GM18526 (cell line): ENCODE results near the gene PIK3IP1.

Source experiments
- POLR2A ChIP-seq: IDR thresholded peaks from 3 replicates; pipeline ENCODE4 v1.6.1; 2011; ENCODE audit not compliant: insufficient read length; ENCODE audit errors: extremely low read depth

PIK3IP1 gene

DNA sequence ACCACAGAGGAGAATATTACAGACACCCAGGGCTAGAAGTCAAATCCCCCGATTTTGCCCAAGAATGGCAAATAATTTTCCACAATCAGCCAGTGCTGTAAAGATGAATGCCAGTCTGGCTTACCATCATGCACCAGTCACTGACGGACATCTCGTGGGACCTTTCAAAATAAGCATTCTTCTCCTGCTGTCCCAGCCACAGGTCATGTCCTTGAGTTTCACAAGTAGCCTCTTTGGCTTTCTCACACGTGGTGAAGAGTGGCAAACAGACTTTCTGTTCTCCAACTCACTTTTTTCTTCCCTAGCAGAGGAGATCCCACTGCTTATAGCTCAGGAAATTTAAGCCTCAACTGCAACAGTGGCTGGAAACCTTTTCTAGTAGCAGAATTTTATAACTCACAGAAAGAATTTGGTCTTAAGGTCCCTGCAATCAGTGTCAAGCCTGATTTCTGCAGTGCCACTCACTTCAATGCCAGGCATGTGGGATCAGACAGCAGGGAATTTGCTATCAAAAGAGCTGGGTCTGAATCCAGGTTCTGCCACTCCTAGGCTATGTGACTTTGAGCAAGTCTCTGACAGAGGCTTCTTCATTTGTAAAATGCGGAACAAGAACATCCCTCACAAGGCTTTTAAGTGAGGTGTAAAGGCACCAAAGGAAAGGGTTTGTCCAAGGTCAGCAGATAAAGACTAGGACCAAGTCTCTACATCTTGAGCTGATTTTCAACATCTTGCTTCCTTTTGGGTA lies 3.6 kb downstream of the PIK3IP1 start:
- TF ChIP-seq POLR2A: no peak

DNA sequence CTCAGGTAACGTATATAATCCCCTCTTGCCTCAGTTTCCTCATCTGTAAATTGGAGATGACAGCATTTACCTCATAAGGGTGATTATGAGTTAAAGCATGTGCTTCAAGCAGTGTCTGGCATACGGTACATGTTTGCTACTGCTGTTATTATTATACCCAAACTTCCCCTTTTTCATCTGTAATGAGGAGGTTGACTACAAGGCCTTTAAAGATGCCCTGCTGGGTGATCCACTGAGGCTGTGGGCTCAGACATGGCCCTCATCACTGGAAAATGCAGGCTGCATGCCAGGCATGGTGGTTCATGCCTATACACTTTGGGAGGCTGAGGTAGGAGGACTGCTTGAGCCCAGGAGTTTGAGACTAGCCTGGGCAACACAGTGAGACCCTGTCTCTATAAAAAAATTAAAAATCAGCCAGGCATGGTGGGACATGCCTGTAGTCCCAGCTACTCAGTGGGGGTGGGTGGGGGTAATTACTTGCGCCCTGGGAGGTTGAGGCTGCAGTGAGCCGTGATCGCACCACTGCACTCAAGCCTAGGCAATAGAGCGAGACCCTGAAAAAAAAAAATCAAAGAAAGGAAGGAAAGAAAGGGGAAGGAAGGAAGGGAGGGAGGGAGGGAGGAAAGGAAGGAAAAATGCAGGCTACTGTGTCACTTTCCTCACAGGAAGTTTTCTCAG lies 4.3 kb downstream of the PIK3IP1 start:
- no peak for TF ChIP-seq POLR2A

DNA sequence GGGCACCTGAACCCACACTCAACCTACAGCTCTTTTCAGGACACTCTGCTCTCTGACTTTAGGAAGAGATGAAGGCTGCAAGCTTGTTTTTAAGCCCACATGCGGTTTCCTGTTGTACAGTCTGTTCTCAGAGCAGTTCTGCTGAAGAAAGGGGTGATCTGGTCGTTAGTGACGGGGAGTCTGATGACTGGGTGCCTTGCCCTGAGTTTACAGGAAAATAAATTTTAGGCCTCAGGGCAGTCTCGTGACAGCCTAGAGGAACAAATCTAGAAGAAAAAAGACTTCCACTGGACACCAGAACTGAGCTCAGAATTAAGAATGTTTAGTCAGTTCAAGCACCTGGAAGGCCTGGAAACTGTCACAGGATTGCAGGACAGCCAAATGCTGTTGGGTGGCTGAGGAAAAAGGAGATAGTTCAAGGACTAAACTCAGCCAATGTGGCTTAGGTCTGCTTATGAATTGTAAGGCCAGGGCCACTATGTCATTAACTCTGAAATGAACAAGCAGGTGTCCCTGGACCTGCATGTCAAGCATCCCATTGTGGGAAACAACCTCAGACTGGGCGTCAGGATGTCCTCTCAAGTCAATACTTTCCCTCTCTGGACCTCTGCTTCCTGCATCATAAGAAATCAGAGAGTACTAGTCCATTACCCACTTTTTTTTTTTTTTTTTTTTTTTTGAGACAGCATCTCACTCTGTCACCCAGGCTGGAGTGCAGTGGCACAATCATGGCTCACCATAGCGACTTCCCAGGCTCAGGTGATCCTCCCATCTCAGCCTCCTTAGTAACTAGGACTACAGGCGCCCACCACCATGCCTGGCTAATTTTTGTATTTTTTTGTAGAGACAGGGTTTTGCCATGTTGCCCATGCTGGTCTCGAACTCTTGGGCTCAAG lies 5.7 kb downstream of the PIK3IP1 start:
- no peak for TF ChIP-seq POLR2A

DNA sequence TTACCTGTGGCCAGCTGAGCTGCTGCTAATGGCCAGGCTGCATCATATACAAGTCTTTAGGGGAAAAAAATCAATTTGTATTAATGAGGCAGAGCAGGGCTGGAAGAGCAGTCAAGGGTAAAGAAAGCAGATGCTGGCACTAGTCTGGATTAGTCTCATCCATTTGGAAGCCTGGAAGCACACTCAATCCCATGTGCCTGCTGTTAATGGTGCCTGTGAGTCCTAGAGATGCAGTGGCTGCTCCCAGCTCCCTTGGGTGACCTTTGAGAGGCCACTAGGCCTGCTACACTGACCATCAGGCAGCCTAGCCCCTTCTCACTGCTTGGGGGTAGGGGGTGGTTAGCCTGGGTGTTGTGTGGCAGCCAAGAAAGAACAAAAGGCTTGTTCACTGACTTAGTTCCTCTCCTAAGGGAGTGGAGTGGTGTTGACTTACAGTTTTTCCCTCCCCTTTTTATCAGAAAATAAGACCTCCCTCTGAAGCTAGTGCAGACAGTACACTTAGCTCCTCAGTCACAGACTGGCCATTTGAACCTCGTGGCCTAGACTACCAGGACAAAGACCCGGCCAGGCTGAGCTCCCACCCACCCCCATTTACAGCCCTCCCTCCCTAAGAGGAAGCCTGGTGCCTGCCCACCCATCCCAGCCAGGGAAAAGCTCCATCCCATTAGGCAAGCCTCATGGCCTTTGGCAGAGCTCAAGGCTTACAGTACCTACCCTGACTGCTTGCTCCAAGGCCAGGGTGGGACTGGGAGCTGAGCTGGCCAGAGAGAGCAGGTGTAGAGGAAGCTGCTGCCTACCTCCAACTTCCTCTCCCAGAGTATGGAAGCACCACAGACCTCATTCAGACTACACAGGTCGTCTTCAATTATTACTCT lies 7.8 kb downstream of the PIK3IP1 start:
- TF ChIP-seq POLR2A: no peak

DNA sequence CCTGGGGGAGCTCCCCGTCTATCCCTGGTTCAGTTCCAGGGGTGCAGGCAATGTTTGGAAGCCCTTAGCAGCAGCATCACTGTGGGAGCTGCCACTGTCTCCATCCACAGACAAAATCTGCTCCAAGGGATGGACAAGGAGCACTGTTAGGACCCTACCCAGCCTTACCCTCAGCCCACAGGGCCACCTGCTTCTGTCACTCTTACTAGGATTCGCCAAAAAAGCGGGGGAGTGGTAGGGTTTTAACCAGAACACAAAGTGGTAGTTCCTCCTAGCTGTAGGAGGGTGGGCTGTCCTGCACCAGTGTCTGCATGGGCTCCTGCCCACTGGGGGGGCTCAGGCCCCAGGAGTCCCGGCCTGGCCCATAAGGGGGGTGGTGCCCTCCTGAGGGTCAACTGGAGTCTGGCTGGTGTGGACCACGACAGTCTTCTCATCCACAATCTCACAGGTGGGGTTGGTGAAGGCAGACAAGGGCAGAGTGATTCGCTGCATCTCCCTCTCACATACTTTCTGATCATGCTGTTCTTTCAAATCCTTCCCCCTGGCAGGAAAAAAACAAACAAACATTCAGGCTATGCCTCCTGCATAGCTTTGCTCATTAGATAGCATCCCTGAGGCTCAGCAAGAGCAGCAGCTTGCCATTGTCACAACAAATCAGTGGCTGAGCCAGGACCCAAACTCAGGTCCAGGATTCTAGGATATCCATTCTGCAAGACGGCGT lies 9.4 kb downstream of the PIK3IP1 start:
- TF ChIP-seq POLR2A: no peak

DNA sequence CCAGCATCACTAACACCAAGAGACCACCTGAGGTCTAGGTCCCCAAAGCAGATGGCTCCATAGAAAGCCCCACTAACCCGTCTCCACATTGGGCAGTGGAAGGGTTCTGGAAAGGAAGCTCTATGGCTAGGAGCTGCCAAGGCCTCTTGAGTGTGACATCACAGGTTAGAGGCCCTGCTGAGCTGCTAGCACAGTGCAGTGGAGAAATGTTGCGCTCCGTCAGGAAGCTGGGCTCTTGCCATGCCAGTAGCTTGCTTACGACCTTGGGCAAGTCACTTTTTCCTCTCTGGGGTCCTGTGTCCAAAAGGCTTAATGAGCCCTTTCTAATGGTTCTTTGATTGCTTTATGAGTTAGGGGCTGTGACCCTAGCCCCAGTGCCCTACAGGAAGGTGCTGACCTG lies 10.6 kb downstream of the PIK3IP1 start:
- no peak for TF ChIP-seq POLR2A

DNA sequence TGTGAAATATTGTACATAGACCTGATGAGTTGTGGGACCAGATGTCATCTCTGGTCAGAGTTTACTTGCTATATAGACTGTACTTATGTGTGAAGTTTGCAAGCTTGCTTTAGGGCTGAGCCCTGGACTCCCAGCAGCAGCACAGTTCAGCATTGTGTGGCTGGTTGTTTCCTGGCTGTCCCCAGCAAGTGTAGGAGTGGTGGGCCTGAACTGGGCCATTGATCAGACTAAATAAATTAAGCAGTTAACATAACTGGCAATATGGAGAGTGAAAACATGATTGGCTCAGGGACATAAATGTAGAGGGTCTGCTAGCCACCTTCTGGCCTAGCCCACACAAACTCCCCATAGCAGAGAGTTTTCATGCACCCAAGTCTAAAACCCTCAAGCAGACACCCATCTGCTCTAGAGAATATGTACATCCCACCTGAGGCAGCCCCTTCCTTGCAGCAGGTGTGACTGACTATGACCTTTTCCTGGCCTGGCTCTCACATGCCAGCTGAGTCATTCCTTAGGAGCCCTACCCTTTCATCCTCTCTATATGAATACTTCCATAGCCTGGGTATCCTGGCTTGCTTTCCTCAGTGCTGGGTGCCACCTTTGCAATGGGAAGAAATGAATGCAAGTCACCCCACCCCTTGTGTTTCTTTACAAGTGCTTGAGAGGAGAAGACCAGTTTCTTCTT lies 12.3 kb downstream of the PIK3IP1 start:
- TF ChIP-seq POLR2A: no peak

DNA sequence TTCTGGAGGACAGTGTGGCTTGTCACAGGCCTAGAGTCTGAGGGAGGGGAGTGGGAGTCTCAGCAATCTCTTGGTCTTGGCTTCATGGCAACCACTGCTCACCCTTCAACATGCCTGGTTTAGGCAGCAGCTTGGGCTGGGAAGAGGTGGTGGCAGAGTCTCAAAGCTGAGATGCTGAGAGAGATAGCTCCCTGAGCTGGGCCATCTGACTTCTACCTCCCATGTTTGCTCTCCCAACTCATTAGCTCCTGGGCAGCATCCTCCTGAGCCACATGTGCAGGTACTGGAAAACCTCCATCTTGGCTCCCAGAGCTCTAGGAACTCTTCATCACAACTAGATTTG lies 13.0 kb downstream of the PIK3IP1 start:
- no peak for TF ChIP-seq POLR2A

DNA sequence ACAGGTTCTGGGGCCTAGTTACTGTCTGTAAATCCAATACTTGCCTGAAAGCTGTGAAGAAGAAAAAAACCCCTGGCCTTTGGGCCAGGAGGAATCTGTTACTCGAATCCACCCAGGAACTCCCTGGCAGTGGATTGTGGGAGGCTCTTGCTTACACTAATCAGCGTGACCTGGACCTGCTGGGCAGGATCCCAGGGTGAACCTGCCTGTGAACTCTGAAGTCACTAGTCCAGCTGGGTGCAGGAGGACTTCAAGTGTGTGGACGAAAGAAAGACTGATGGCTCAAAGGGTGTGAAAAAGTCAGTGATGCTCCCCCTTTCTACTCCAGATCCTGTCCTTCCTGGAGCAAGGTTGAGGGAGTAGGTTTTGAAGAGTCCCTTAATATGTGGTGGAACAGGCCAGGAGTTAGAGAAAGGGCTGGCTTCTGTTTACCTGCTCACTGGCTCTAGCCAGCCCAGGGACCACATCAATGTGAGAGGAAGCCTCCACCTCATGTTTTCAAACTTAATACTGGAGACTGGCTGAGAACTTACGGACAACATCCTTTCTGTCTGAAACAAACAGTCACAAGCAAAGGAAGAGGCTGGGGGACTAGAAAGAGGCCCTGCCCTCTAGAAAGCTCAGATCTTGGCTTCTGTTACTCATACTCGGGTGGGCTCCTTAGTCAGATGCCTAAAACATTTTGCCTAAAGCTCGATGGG lies 13.5 kb downstream of the PIK3IP1 start:
- TF ChIP-seq POLR2A: no peak

DNA sequence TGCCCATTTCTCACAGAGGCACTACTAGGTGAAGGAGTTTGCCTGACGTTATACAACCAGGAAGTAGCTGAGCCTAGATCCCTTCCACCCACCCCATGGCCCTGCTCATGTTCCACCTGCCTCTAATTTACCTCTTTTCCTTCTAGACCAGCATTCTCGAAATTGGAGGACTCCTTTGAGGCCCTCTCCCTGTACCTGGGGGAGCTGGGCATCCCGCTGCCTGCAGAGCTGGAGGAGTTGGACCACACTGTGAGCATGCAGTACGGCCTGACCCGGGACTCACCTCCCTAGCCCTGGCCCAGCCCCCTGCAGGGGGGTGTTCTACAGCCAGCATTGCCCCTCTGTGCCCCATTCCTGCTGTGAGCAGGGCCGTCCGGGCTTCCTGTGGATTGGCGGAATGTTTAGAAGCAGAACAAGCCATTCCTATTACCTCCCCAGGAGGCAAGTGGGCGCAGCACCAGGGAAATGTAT lies 14.1 kb downstream of the PIK3IP1 start:
- TF ChIP-seq POLR2A: no peak

DNA sequence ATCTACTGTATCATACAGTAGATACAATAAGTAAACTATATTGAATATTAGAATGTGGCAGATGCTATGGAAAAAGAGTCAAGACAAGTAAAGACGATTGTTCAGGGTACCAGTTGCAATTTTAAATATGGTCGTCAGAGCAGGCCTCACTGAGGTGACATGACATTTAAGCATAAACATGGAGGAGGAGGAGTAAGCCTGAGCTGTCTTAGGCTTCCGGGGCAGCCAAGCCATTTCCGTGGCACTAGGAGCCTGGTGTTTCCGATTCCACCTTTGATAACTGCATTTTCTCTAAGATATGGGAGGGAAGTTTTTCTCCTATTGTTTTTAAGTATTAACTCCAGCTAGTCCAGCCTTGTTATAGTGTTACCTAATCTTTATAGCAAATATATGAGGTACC lies 14.5 kb downstream of the PIK3IP1 start:
- TF ChIP-seq POLR2A: no peak

DNA sequence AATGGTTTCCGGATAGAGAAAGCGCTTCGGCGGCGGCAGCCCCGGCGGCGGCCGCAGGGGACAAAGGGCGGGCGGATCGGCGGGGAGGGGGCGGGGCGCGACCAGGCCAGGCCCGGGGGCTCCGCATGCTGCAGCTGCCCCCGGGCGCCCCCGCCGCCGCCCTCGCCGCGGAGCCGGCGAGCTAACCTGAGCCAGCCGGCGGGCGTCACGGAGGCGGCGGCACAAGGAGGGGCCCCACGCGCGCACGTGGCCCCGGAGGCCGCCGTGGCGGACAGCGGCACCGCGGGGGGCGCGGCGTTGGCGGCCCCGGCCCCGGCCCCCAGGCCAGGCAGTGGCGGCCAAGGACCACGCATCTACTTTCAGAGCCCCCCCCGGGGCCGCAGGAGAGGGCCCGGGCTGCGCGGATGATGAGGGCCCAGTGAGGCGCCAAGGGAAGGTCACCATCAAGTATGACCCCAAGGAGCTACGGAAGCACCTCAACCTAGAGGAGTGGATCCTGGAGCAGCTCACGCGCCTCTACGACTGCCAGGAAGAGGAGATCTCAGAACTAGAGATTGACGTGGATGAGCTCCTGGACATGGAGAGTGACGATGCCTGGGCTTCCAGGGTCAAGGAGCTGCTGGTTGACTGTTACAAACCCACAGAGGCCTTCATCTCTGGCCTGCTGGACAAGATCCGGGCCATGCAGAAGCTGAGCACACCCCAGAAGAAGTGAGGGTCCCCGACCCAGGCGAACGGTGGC lies 15.7 kb downstream of the PIK3IP1 start:
- TF ChIP-seq POLR2A: no peak
